Ovary (tissue), 3 donors: ENCODE data around the gene PIK3R5.

ENCODE experiments used
- POLR2A ChIP-seq: fragments of 450-650 bp; IDR thresholded peaks from one replicate; pipeline ENCODE4 v1.6.1; 2017; ENCODE audit warnings: antibody characterized with exemption, mild to moderate bottlenecking, moderate library complexity
- TF ChIP-seq, protein P1 (sequence below), 3 donors: fragments of 450-650 bp in 2 of 3; fragments of 200-600 bp in 1 of 3; IDR thresholded peaks; one replicate each; pipeline versions ENCODE4 v1.5.1 to v1.8.0; 2016 to 2022; ENCODE audit warnings: antibody characterized with exemption in 3 of 3, mild to moderate bottlenecking in 1 of 3
- donor health status: DM: no; HTN: no; CAD: no.

DNA sequence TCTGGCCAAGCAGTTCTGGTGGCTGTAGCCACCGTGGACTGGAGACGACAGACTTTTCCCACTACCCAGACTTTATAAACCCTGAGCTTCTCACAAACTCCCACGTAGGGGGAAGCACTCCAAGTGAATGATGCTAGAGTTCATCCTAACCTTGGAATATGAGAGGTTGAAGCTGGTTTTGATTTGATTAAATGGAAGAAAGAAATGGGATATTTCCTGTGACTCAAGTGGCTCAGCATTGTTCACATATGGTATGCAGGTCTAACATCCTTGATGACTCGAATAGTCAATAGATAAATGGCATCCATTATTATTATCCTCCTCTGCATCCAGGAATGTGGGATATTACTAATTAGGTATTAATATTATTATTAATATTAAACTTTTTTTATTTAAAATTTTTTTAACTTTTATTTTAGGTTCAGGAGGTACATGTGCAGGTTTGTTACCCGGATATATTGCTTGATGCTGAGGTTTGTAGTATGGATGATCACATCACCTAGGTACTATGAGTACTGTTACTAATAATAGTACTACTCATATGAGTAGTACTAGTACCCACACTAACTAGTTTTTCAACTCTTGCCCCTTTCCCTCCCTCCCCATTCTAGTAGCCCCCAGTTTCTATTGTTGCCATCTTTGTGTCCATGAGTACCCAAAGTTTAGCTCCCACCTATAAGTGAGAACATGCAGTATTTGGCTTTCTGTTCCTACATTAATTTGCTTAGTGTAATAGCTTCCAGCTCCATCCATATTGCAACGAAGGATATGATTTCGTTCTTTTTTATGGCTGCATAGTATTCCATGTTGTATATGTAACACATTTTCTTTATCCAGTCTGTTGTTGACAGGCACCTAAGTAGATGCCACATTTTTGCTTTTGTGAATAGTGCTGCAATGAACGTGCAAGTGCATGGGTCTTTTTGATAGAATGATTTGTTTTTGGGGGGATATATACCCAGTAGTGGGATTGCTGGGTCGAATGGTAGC is 121.0 kb downstream of the PIK3R5 start:
- TF ChIP-seq, protein P1, sequence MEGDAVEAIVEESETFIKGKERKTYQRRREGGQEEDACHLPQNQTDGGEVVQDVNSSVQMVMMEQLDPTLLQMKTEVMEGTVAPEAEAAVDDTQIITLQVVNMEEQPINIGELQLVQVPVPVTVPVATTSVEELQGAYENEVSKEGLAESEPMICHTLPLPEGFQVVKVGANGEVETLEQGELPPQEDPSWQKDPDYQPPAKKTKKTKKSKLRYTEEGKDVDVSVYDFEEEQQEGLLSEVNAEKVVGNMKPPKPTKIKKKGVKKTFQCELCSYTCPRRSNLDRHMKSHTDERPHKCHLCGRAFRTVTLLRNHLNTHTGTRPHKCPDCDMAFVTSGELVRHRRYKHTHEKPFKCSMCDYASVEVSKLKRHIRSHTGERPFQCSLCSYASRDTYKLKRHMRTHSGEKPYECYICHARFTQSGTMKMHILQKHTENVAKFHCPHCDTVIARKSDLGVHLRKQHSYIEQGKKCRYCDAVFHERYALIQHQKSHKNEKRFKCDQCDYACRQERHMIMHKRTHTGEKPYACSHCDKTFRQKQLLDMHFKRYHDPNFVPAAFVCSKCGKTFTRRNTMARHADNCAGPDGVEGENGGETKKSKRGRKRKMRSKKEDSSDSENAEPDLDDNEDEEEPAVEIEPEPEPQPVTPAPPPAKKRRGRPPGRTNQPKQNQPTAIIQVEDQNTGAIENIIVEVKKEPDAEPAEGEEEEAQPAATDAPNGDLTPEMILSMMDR (IDR thresholded peaks at IDR 0.05): no peak
- TF ChIP-seq POLR2A: no peak
